ENCODE measurements around the gene IQSEC3.
A peak's percentile ranks its signal among the peaks of the same experiment; 100 is the strongest.

Gene IQSEC3

GRCh38 chr12:210277-211141 lies 143.9 kb downstream of the IQSEC3 start:
- Histone ChIP-seq H3K9me3 (replicated peaks; ENCODE audit: insufficient read depth, low read length) (no peaks in the 10 kb centered on the region), H3K4me3 (ENCODE audit: low read length) (no peak overlapping the region), H2AFZ (ENCODE audit: low read length) (no peak overlapping the region), H3K27ac (ENCODE audit: low read length) (no peak overlapping the region), H3K4me1 (ENCODE audit: low read length) (peaks cover 6% of the 10 kb centered on the region), H3F3A (ENCODE audit: insufficient read depth, low read length) (no peaks in the 10 kb centered on the region), H3K9me2 (replicated peaks; ENCODE audit: insufficient read depth, low read length) (no peaks in the 10 kb centered on the region), H3K36me3 (replicated peaks; ENCODE audit: insufficient read depth, low read length) (no peaks in the 10 kb centered on the region), H3K79me2 (ENCODE audit: low read length) (no peaks in the 10 kb centered on the region), H3K27me3 (replicated peaks; ENCODE audit: insufficient read depth, low read length) (peaks cover 27% of the 10 kb centered on the region), H3K9ac (ENCODE audit: low read length) (no peak overlapping the region), H3K4me2 (ENCODE audit: low read depth, low read length) (no peak overlapping the region), H4K20me1 (ENCODE audit: insufficient read depth, low read length) (no peaks in the 10 kb centered on the region)
- no peak for TF ChIP-seq EZH2 (optimal IDR thresholded peaks at IDR 0.05; ENCODE audit: low read depth, low read length)
- TF ChIP-seq EZH2phosphoT487 (IDR thresholded peaks at IDR 0.05; ENCODE audit: low read length), result no peak
- no peak for TF ChIP-seq CTCF (IDR thresholded peaks at IDR 0.05; ENCODE audit: low read length)
- DNase-seq, result no peak

DNA sequence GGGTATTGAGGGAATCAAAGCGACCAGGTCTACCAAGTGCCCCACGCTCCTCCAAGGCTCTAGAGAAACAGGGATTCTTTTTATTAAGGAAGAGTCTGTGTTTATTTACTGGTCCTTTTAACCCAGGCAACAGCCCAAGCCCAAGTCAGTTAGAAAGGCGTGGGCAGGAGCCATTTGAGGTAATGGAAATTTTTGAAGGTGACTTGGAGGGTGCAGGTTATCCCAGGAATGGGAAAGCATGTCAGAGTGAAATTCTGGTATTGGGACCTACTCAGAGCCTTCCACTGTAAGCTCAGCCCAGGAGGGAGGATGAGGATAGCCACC lies 144.5 kb downstream of the IQSEC3 start:
- DNase-seq, result no peak
- Histone ChIP-seq H4K20me1 (ENCODE audit: insufficient read depth, low read length) (no peaks in the 10 kb centered on the region), H2AFZ (ENCODE audit: low read length) (no peak overlapping the region), H3K4me2 (ENCODE audit: low read depth, low read length) (no peak overlapping the region), H3K27me3 (replicated peaks; ENCODE audit: insufficient read depth, low read length) (peaks cover 27% of the 10 kb centered on the region; the same call in 1 of the 2 replicates), H3K36me3 (replicated peaks; ENCODE audit: insufficient read depth, low read length) (no peaks in the 10 kb centered on the region), H3K79me2 (ENCODE audit: low read length) (no peaks in the 10 kb centered on the region), H3K4me3 (ENCODE audit: low read length) (no peak overlapping the region), H3K9me2 (replicated peaks; ENCODE audit: insufficient read depth, low read length) (no peaks in the 10 kb centered on the region), H3K9me3 (replicated peaks; ENCODE audit: insufficient read depth, low read length) (no peaks in the 10 kb centered on the region), H3K4me1 (ENCODE audit: low read length) (peaks cover 6% of the 10 kb centered on the region), H3K27ac (ENCODE audit: low read length) (no peak overlapping the region), H3K9ac (ENCODE audit: low read length) (no peak overlapping the region), H3F3A (ENCODE audit: insufficient read depth, low read length) (no peaks in the 10 kb centered on the region)
- TF ChIP-seq CTCF (IDR thresholded peaks at IDR 0.05; ENCODE audit: low read length) (no peak), EZH2 (optimal IDR thresholded peaks at IDR 0.05; ENCODE audit: low read depth, low read length) (no peak), EZH2phosphoT487 (IDR thresholded peaks at IDR 0.05; ENCODE audit: low read length) (no peak)

GRCh38 chr12:211639-212414 lies 145.3 kb downstream of the IQSEC3 start:
- Histone ChIP-seq H3K4me2 (ENCODE audit: low read depth, low read length) (peak overlapping the region; percentile 61; the same call in 1 of the 2 replicates), H3K4me1 (ENCODE audit: low read length) (peaks cover 6% of the 10 kb centered on the region), H3K79me2 (ENCODE audit: low read length) (no peaks in the 10 kb centered on the region), H3K27me3 (replicated peaks; ENCODE audit: insufficient read depth, low read length) (peaks cover 31% of the 10 kb centered on the region; the same call in 1 of the 2 replicates), H3K4me3 (ENCODE audit: low read length) (no peak overlapping the region), H3F3A (ENCODE audit: insufficient read depth, low read length) (no peaks in the 10 kb centered on the region), H2AFZ (ENCODE audit: low read length) (no peak overlapping the region), H4K20me1 (ENCODE audit: insufficient read depth, low read length) (no peaks in the 10 kb centered on the region), H3K36me3 (replicated peaks; ENCODE audit: insufficient read depth, low read length) (no peaks in the 10 kb centered on the region), H3K9me2 (replicated peaks; ENCODE audit: insufficient read depth, low read length) (no peaks in the 10 kb centered on the region), H3K27ac (ENCODE audit: low read length) (no peak overlapping the region), H3K9ac (ENCODE audit: low read length) (no peak overlapping the region), H3K9me3 (replicated peaks; ENCODE audit: insufficient read depth, low read length) (no peaks in the 10 kb centered on the region)
- DNase-seq, result no peak
- TF ChIP-seq EZH2phosphoT487 (IDR thresholded peaks at IDR 0.05; ENCODE audit: low read length) (no peak), CTCF (IDR thresholded peaks at IDR 0.05; ENCODE audit: low read length) (no peak), EZH2 (optimal IDR thresholded peaks at IDR 0.05; ENCODE audit: low read depth, low read length) (no peak)
